ENCODE data around the gene LMBR1L. TPM values are rescaled to one million over a fixed set of nuclear protein-coding genes. Genes with fewer than 3 reads are reported as not detected.

The LMBR1L gene
- polyA plus RNA-seq, 1 donor from 2014 or later: 37.3 TPM

DNA sequence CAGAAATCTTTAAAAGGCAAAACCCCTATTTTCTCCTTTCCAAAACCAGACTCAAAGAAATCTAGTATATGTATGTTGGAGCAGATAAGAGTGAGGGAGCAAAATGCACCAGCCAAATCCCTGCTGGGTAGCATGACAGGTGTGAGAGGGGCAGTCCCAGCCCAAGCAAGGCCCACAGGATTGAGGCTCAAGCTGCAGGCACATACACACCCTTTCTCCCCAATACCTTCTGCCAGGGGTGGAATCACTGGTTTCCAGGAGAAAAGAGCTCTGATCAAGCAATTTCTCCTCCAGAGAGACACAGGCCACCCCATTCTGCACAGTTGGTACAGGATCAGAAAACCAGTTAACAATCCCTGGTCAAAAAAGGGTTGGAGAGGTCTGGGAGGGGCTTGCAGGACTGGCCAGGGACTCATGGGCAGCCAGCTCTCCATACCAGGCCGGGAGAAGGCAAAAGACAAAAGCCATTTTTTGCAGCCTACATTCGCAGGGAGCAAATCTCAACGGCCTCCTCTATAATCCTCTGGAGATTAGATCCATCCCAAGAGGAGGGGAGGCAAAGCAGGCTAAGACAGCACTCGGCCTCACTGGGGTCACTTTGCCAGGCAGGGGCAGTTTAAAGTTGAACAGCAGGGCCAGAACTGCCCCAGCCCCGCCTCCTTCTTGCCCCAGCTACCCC is 52.1 kb downstream of the LMBR1L start:
- H3K27ac Mint-ChIP-seq: peak overlapping the region; percentile 30 to 98 (median 48)
- H3K4me1 Mint-ChIP-seq: peaks cover 46 to 49% (median 48%) of the 10 kb centered on the region in 3 donors
- H3K36me3 Mint-ChIP-seq: no peaks in the 10 kb centered on the region
- no peaks in the 10 kb centered on the region for H3K9me3 Mint-ChIP-seq
- peaks cover 2% of the 10 kb centered on the region for H3K27me3 Mint-ChIP-seq
- H3K4me3 Mint-ChIP-seq: peak overlapping the region; percentile 47 to 97 (median 94)

DNA sequence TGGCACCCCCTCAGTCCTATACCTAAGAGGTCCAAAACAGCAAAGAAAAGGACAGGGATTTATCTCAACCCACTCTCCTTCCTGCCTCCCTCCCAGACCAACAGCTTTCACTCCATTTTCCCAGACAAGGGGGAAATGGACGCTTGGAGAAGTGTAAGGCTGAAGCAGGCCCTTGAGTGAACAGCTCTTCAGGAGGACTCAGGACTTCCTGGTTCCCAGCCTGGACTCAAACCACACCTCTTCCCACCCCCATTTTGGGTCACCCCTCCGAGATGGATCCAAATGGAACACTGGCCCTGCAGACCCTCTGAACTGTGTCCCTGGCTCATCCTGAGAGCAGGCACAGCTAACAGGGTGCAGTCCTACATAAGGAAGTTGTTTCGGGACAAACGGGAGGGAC is 52.8 kb downstream of the LMBR1L start:
- Mint-ChIP-seq H3K9me3 (no peaks in the 10 kb centered on the region), H3K36me3 (no peaks in the 10 kb centered on the region)

DNA sequence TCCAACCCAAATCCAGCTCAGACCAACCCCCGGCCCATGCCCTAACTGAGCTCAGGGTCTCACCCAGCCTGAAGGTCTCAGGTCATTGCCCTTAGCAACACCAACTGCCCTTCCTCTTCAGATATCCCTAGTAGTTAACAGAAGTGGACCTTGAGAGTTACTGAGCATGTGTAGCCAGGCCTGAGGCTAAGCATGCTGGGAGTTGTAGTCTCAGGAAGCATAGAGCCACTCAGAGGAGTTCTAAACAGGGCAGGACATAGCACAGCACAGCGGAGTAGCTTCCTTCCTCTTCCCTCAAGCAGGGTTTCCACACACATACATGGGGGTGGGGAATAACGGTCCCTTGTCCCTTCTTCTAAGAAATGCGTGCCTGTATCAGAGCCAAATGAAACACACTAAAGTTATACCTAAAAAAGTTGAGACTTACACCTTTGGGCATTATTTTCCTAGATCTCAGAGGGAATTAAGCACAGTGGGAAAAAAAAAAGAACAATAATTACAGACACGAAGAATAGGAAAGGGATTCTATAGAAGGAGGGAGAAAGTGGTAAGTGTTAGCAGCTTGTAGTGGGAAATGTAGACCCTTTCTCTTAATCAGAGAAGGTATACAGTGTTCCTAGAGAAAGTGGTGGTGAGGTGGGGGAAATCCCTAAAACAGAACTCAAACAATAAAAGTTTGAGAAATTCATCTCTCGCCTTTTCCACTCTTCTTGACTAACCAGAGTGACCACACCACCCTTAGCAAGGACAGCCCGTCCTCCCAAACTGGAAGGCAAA is 54.5 kb downstream of the LMBR1L start:
- peaks cover 2% of the 10 kb centered on the region for H3K27me3 Mint-ChIP-seq
- H3K9me3 Mint-ChIP-seq: no peaks in the 10 kb centered on the region

More for the DNA sequence above, 52.8 kb downstream of the LMBR1L start:
- Mint-ChIP-seq H3K4me3 (peak overlapping the region; percentile 47 to 97 (median 94)), H3K27me3 (peaks cover 2% of the 10 kb centered on the region), H3K4me1 (peaks cover 46 to 49% (median 48%) of the 10 kb centered on the region in 3 donors), H3K27ac (peak overlapping the region in 2 of 3 donors; percentile 30 to 92)

DNA sequence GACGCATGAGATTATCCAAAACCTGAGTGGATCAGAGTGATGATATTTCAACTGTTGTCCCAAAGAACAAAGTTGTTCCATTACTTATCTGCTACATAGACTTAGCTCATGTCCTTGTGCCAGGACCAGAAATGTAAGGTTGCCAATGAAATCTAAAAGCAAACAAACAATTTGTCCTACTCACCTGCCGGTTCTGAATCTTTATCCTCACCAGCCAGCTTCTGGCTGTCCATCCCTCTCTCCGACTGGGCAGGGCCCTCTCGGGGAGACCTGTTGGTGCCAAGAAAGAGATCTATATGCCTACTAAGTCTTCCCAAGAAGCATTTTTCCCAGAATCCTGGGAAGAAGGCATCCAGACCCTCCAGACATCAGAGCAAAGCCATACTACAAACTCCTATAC is 55.6 kb downstream of the LMBR1L start:
- Mint-ChIP-seq H3K27me3 (peaks cover 2% of the 10 kb centered on the region), H3K9me3 (no peaks in the 10 kb centered on the region), H3K36me3 (no peaks in the 10 kb centered on the region), H3K27ac (peak overlapping the region in 2 of 3 donors; percentile 71 to 74), H3K4me3 (peak overlapping the region in 1 of 4 donors; percentile 12), H3K4me1 (peaks cover 37 to 47% (median 46%) of the 10 kb centered on the region in 3 donors)

More for the DNA sequence above, 54.5 kb downstream of the LMBR1L start:
- Mint-ChIP-seq H3K27ac (peak overlapping the region; percentile 30 to 92 (median 75)), H3K36me3 (no peaks in the 10 kb centered on the region), H3K4me3 (peak overlapping the region; percentile 47 to 97 (median 80)), H3K4me1 (peaks cover 41 to 48% (median 46%) of the 10 kb centered on the region in 3 donors)

DNA sequence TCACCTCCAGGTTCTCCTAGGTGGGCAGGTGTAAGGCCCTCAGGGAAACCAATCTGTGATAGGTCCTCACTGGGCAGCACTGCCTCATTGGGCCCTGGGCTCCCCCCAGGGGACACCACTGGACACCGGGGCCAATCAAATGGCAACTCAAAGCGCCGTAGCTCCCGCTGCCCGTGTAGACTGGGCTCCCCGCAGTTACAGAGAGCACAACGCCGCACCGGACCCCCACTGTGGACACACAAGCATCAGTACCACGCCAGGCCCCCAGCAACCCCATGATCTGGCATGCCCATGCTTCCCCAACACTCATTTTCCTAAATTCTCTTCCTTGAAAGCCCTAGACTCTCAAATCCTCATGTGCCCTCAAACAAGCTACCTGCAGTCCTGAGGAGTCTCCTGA is 56.1 kb downstream of the LMBR1L start:
- Mint-ChIP-seq H3K27me3 (peaks cover 2% of the 10 kb centered on the region), H3K36me3 (no peaks in the 10 kb centered on the region), H3K4me3 (no peak overlapping the region), H3K9me3 (no peaks in the 10 kb centered on the region), H3K4me1 (peaks cover 37 to 47% (median 46%) of the 10 kb centered on the region in 3 donors), H3K27ac (peak overlapping the region in 2 of 3 donors; percentile 71 to 74)

DNA sequence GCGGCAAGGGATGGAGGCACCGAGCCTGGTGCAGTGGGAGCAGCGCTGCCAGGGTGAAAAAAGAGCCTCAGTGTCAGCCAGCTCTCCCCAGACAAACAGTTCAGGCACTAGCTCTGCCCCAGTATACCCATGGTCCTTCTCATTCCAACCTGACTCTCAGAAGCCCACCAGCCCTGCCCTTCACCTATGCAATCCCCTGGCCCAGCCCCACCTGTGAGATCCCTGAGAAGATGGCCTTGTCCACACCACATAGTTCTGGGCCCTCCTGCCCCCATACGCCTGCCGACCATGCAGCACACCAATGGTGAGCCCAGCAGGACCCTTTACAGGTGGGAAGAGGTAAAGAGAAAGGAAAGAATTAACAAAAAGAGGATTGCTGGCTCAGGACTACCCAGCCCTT is 56.6 kb downstream of the LMBR1L start:
- H3K4me3 Mint-ChIP-seq: peak overlapping the region in 1 of 4 donors; percentile 41
- no peak overlapping the region for H3K27ac Mint-ChIP-seq
- H3K9me3 Mint-ChIP-seq: no peaks in the 10 kb centered on the region
- no peaks in the 10 kb centered on the region for H3K36me3 Mint-ChIP-seq
- peaks cover 2% of the 10 kb centered on the region for H3K27me3 Mint-ChIP-seq
- H3K4me1 Mint-ChIP-seq: peaks cover 37 to 46% (median 43%) of the 10 kb centered on the region in 3 donors

DNA sequence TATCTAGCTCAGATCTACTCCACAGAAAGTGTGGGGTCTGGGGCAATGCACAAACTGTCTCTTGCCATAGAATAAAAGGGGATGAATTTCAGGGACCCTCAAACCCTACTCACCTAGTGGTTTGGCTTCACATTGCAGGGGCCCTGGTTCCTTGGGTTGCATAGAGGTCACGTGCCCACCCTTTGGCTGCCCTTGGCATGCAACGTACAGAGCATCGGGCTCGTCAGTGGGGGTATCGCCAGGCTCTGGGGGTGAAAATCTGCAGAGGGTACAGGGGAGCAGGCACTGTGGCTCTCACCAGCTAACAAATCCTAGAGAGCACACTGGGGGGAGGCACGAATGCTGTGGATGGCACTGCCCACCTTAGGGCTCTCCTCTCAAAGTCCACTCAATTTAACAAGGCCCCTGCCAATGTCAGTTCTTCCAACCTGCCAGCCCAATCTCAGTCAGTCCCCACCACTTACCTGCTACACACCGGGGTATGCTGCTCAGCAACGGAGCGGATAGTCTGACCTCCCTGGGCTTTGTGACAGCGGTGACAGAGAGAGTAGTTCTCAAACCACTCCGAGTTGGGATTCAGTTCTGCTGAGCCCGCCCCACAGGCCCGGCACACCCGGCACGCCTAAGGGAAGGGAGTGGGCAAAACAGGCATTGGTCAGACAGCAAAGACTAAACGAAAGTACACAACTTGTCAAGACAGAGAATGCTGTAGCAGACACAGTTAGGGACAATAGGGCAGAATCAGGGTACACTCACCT is 58.0 kb downstream of the LMBR1L start:
- H3K27ac Mint-ChIP-seq: no peak overlapping the region

DNA sequence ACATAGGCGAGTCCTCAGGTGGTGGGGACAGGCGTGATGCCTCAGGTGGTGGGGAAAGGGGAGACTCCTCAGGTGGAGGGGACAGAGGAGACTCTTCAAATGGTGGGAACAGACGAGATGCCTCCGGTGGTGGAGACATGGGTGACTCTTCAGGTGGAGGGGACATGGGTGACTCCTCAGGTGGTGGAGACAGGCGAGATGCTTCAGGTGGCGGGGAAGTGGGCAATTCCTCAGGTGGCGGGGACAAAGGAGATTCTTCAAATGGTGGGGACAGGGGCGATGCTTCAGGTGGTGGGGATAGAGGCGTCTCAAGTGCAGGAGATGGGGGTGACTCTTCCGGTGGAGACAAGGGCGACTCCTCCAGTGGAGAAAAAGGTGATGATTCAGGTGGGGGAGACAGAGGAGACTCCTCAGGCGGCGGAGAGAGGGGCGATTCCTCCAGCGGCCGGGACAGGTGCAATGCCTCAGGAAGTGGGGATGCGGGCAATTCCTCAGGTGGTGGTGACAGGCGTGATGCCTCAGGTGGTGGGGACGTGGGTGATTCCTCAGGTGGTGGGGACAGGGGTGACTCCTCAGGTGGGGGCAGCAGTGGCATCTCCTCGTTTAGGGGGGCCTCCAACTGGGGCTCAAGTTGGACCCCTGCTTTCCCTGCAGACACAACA is 58.7 kb downstream of the LMBR1L start:
- no peak overlapping the region for H3K27ac Mint-ChIP-seq
- H3K36me3 Mint-ChIP-seq: no peaks in the 10 kb centered on the region
- H3K4me1 Mint-ChIP-seq: peaks cover 21 to 26% (median 22%) of the 10 kb centered on the region in 3 donors
- peak overlapping the region in 1 of 4 donors; percentile 29 for H3K4me3 Mint-ChIP-seq
- peaks cover 2% of the 10 kb centered on the region for H3K27me3 Mint-ChIP-seq
- H3K9me3 Mint-ChIP-seq: no peaks in the 10 kb centered on the region

More for the DNA sequence above, 58.0 kb downstream of the LMBR1L start:
- peaks cover 2% of the 10 kb centered on the region for H3K27me3 Mint-ChIP-seq
- H3K4me3 Mint-ChIP-seq: peak overlapping the region in 1 of 4 donors; percentile 29
- H3K9me3 Mint-ChIP-seq: no peaks in the 10 kb centered on the region
- no peaks in the 10 kb centered on the region for H3K36me3 Mint-ChIP-seq
- H3K4me1 Mint-ChIP-seq: peaks cover 28 to 33% (median 29%) of the 10 kb centered on the region in 3 donors

DNA sequence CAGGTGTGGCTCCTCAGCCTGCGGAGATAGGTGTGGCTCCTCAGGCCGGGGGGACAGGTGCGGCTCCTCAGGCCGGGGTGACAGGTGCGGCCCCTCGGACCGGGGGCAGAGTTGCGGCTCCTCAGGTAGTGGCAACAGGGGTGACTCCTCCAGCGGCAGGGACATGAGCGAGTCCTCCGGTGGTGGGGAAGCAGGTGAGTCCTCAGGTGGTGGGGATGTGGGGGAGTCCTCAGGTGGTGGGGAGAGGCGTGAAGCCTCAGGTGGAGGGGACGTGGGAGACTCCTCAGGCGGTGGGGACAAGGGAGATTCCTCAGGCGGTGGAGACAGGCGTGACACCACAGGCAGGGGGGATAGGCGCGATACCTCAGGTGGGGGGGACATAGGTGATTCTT is 59.3 kb downstream of the LMBR1L start:
- Mint-ChIP-seq H3K4me1 (peaks cover 16 to 21% (median 17%) of the 10 kb centered on the region in 3 donors), H3K36me3 (no peaks in the 10 kb centered on the region)

DNA sequence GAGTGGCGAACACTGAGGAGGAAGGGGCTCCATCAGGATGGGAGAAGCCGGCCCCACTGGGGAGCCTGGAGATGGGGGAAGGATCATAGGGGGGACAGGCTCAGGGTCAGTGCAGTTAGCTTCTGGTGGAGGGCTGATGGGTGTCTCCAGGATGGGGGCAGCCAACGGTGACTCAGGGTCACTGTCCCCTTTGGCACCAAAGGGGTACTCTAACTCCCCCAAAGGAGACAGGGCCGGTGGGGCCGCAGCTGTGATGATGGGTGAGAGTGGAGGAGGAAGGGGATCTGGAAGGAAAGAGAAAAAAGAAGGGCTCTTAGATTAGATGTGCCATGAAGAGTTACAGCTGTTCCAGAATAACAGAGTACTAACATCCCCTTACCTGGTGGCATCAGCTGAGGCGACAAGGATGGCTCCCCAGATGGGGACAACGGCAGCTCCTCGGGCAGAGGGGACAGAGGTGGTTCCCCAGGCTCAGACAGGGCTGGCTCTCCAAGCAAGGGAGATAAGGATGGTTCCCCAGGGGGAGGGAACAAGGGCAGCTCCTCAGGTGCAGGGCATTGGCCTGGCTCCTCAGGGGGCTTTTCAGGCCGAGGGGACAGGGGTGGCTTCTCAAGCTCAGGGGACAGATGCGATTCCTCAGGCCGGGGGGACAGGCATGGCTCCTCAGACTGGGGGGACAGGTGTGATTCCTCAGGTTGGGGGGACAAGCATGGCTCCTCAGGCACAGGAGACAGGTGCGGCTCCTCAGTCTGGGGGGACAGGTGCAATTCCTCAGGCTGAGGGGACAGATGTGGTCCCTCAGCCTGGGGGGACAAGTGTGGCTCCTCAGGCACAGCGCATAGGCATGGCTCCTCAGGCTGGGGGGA is 59.9 kb downstream of the LMBR1L start:
- H3K27ac Mint-ChIP-seq: no peak overlapping the region
- no peaks in the 10 kb centered on the region for H3K27me3 Mint-ChIP-seq
- H3K4me1 Mint-ChIP-seq: peaks cover 9 to 14% (median 10%) of the 10 kb centered on the region in 3 donors
- H3K4me3 Mint-ChIP-seq: no peak overlapping the region
- no peaks in the 10 kb centered on the region for H3K9me3 Mint-ChIP-seq
- H3K36me3 Mint-ChIP-seq: no peaks in the 10 kb centered on the region

More for the DNA sequence above, 59.3 kb downstream of the LMBR1L start:
- H3K27me3 Mint-ChIP-seq: peaks cover 2% of the 10 kb centered on the region
- no peak overlapping the region for H3K27ac Mint-ChIP-seq
- no peak overlapping the region for H3K4me3 Mint-ChIP-seq
- H3K9me3 Mint-ChIP-seq: no peaks in the 10 kb centered on the region

DNA sequence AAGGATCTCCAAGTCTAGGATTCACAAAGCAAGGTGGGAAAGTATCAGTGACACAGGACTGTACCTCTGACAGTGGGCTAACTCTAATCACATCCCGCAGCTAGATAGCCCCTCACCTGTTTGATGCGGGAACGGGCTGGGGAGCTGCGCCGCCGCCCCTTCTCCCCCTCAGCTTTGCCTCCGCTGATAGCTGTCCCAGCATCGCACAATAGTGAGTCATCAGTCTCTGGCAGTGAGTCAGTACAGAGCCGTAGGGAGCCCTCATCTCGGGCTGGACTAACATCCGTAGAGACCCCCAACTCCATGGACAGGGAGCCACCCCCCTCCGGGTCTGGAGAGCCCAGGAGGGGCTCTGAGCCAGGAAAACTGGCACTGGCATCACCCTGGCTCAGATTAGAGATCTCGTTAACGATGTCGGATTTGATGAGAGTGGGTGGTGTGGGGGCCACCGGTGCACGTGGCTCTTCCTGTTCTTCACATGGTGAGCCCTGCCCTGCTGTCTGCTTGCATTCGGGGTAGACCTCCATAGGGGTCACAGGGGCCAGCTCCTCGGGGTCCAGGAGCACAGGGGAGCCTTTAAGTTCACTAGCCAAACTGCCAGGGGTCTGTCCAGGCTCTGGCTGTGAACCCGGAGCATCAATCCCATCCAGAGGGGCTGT is 61.0 kb downstream of the LMBR1L start:
- Mint-ChIP-seq H3K27ac (no peak overlapping the region), H3K36me3 (peaks cover 2% of the 10 kb centered on the region), H3K9me3 (no peaks in the 10 kb centered on the region), H3K27me3 (no peaks in the 10 kb centered on the region), H3K4me3 (peak overlapping the region in 1 of 4 donors; percentile 3), H3K4me1 (peaks cover 1 to 5% (median 3%) of the 10 kb centered on the region in 3 donors)

DNA sequence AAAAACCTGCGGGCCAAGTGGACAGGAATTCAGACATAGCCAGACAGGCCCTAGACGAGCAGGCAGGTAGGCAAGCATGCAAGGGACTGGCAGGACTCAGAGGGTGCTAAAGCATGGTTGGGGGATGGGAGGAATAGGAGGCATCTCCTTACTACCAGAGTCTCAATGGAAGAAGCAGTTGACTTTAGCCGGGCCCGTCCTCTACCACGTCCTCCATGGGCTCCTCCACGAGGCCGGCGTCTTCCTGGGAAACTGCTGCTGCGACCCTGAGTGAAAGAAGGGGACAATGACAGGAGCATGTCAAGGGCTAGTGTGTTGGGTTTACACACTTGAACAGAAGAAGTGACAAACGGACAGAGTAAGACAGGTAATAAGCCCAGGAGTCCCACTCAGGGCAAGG is 61.7 kb downstream of the LMBR1L start:
- peaks cover 3% of the 10 kb centered on the region for H3K36me3 Mint-ChIP-seq
- H3K9me3 Mint-ChIP-seq: no peaks in the 10 kb centered on the region
- no peak overlapping the region for H3K4me3 Mint-ChIP-seq
- H3K27ac Mint-ChIP-seq: peak overlapping the region in 1 of 3 donors; percentile 67
- H3K4me1 Mint-ChIP-seq: peaks cover 0 to 4% (median 3%) of the 10 kb centered on the region in 3 donors
- no peaks in the 10 kb centered on the region for H3K27me3 Mint-ChIP-seq

Measured in IgD-negative memory B cell (primary cell).